C4-2B (cell line): Measurements from ENCODE around the gene ABCC6.

Source experiments
- H3K27ac ChIP-seq: fragments of 450-650 bp; 2 replicates; pipeline ENCODE4 v1.5.1; 2017
- CTCF ChIP-seq: fragments of 450-650 bp; conservative IDR thresholded peaks from 2 replicates; pipeline ENCODE4 v1.5.1; 2017; ENCODE audit warnings: mild to moderate bottlenecking
- ZFX ChIP-seq: fragments of 450-650 bp; IDR thresholded peaks from 2 replicates; pipeline ENCODE4 v1.6.1; 2017

ABCC6 gene

DNA sequence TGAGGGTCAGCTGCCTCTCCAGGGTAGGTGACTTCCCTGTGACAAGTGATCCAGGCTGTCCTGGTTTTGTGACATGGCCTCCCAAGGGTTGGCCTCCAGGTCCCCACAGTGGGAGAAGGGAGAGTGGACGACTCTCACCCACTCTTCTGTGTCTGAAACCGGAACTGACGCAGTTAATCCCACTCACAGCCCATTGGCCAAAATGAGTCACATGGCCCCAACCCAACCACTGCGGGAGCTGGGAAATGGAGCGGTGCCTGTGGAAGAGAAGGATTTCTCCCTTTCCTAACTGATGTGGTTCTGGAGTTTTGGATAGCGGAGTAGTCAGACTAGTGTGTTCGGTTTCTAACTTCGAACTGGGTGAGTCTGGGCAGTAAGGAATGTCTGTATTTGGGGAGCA lies 79.4 kb downstream of the ABCC6 start:
- TF ChIP-seq CTCF: no peak
- TF ChIP-seq ZFX: no peak
- H3K27ac ChIP-seq: no peak overlapping the region

DNA sequence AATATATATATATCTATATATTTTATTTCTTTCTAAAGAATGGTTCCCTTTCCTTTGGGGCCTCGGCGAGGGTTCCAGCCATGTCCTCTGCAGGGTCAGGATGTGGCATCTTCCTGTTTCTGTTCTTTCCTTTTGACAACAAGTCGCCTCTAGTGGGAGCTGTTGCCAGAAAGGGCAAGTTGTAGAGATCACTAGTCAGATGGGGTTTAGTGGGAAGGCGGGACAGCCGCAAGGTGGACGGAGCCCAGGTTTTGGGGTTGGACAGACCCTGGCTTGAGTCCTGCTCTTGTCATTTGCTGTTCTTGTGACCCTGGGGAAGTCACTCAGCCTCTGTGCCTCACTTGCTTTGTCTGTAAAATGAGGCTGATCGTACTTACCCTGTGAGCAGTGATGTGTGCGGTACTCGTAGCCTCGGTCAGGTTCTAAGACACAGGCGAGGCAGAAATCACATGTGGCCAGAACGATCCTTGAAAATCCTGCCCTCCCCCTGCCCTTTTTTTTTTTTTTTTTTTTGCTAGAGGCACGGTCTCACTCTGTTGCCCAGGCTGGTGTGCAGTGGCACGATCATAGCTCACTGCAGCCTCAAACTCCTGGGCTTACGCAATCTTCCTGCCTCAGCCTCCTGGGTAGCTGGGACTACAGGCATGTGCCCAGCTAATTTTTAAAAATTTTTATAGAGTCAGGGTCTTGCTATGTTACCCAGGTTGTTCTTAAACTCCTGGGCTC lies 80.1 kb downstream of the ABCC6 start:
- TF ChIP-seq ZFX (no peak), CTCF (peak; percentile 60)
- H3K27ac ChIP-seq: no peak overlapping the region

DNA sequence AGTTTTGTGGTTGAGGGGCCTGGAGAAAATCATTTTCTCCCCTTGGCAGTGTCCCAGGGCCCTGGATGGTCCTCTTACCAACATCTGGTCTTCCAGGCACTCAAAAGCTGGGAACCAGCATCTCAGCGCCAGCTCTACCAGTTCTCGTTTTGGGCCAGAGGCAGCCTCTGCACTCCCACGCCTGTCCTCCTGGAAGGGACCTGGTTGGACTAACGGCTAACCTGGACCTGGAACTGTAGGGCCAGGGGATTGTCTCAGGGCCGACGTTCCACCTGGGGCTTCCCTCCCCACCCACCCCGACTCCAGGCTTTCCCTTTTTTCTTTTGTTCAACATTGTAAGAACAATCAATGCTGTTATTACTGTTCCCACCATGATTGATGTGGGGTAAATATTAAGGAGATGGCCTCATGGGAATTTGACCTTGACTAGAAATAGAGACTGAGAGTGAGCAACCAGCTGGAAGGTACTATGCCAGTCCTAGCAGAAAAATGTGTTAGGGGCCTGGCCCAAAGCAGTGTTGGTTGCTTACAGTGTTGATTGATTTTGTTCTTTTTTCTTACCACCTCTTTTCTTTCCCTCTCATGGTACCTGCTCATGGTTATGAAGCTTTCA lies 81.4 kb downstream of the ABCC6 start:
- H3K27ac ChIP-seq: no peak overlapping the region
- TF ChIP-seq ZFX (no peak), CTCF (no peak)

DNA sequence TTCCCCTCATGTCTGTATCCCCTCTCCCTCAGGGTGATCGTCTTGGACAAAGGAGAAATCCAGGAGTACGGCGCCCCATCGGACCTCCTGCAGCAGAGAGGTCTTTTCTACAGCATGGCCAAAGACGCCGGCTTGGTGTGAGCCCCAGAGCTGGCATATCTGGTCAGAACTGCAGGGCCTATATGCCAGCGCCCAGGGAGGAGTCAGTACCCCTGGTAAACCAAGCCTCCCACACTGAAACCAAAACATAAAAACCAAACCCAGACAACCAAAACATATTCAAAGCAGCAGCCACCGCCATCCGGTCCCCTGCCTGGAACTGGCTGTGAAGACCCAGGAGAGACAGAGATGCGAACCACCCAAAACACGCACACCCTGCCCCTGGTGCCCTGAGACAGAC lies 82.2 kb downstream of the ABCC6 start:
- no peak overlapping the region for H3K27ac ChIP-seq
- TF ChIP-seq CTCF (no peak), ZFX (no peak)

DNA sequence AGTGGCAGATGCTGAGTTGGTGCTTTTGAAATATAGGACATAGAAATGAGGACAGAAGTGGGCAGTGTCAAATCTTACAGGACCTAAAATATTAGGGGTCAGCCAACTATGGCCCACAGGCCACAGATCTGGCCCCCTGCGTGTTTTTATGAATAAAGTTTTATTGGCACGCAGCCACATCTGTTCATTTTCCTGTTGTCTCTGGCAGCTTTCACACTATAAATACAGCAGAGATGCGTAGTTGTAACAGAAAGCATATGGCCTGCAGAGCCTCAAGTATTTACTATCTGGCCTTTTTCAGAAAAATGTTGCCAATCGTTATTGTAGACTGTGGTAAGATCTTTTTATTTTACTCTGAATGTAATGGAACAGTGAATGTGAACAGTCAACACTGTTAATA lies 82.8 kb downstream of the ABCC6 start:
- no peak for TF ChIP-seq ZFX
- no peak for TF ChIP-seq CTCF
- no peak overlapping the region for H3K27ac ChIP-seq

DNA sequence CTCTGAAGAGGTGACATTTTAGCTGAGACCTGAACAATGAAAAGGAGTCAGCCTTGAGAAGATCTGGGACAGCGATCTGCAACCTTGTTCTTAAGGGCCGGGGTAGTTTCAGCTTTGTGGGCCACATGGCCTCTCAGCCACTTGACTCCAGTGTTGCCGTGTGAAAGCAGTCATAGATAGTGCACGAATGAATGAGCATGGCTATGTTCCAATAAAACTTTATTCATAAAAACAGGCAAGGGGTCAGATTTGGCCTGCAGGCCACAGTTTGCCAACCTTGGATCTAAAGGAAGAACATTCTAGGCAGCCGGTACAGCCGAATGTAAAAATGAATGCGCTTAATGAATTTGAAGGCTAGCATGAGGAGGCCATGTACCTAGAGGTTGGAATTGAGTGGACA lies 83.5 kb downstream of the ABCC6 start:
- no peak overlapping the region for H3K27ac ChIP-seq
- TF ChIP-seq CTCF (no peak), ZFX (no peak)

GRCh38 chr16:16139061-16139460 lies 84.2 kb downstream of the ABCC6 start:
- TF ChIP-seq CTCF: no peak
- no peak for TF ChIP-seq ZFX
- H3K27ac ChIP-seq: no peak overlapping the region
